ES-I3 (cell line): ENCODE results near the gene CORO2B.
"Not testable (repeated sequence)": the region's sequence is repeated elsewhere in the genome, so short reads cannot be mapped to it uniquely, and the experiment has no call there.

ENCODE experiments used
- H3K36me3 ChIP-seq: 2 replicates; pipeline ENCODE4 v1.6.1; 2013; ENCODE audit warnings: mild to moderate bottlenecking, low read length, control low read depth, moderate library complexity; ENCODE audit not compliant: insufficient read depth
- H3K4me1 ChIP-seq: 2 replicates; pipeline ENCODE4 v1.6.1; 2013; ENCODE audit warnings: mild to moderate bottlenecking, control low read depth, low read length; ENCODE audit not compliant: insufficient read depth
- H3K9ac ChIP-seq: 2 replicates; pipeline ENCODE4 v1.6.1; 2013; ENCODE audit warnings: low read depth, mild to moderate bottlenecking, low read length, moderate library complexity
- H3K9me3 ChIP-seq: 2 replicates; pipeline ENCODE4 v1.6.1; 2013; ENCODE audit warnings: mild to moderate bottlenecking, low read length, moderate library complexity; ENCODE audit not compliant: control insufficient read depth, insufficient read depth

CORO2B gene

DNA sequence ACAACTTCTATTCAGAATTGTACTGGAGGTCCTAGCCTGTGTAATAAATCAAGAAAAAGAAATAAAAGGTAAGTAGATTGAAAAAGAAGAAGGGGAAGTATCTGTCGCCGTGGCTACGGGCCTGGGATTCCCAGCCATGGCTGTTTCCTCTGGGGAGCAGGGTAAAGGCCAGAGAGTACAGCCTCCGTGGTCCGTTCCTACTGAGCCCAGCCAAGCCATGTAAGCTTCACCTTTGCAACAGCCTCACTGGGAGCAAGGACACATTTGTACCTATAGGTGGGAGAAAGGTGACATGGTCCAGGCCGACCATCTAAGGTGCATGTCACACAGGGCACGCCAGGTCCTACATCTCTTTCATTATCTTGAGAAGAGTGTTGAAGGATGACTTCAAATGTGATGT is 170.6 kb downstream of the CORO2B start:
- Histone ChIP-seq H3K36me3 (no peaks in the 10 kb centered on the region), H3K9ac (no peak overlapping the region), H3K4me1 (no peaks in the 10 kb centered on the region), H3K9me3 (no peaks in the 10 kb centered on the region)

DNA sequence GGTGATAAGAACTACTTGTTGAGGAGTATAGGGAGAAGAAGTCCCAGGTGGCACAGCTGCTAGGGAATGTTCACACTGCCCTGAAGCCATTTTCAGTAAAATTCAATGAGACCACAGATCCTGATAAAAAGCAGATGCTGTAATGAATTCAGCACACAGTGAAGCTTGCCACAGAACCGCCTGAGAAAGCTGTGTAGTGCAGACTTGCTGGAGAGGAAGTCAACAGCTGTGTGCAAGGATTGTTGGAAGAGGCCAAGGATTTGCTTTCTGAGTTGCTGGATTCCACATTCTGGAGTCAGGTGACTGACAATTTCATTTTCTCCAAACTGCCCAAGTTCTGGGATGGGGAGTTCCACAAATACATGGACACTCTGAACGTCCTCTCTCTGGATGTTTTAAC is 171.0 kb downstream of the CORO2B start:
- Histone ChIP-seq H3K9me3 (no peaks in the 10 kb centered on the region), H3K4me1 (no peaks in the 10 kb centered on the region), H3K36me3 (no peaks in the 10 kb centered on the region), H3K9ac (no peak overlapping the region)

DNA sequence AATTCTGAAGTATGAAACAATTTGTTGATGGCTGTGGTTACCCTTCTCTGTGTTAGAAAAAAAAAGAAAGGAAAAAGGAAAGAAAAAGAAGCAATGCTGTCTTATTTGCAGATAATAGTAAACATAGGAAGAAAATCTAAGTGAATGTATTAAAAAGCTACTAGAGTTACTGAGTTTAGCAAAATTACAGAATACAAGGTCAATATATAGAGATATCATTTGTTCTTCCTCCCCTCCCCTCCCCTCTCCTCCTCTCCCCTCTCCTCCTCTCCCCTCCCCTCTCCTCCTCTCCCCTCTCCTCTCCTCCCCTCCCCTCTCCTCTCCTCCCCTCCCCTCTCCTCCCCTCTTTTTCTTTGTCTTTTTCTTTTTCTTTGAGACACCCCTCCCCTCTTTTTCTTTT is 172.8 kb downstream of the CORO2B start:
- no peak overlapping the region for H3K9ac ChIP-seq
- no peaks in the 10 kb centered on the region for H3K36me3 ChIP-seq
- H3K4me1 ChIP-seq: no peaks in the 10 kb centered on the region
- no peaks in the 10 kb centered on the region for H3K9me3 ChIP-seq

DNA sequence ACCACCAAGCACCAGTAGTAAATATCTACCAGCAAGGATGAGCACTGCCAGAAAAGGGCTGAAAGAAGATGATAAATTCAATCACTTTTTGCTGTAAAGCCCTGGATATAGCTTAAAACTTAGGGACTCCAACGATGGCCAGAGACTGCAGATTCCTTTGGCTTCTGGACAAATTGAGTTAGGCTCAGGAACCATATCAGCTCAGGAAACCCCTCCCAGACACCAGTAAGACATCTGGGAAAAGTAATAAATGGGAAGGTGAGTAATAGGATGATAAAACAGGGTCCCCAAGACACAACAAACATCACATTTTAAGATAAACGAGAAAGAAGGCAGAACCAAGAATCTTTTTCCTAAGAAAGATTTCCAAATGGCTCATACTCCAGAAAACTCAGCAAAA is 176.9 kb downstream of the CORO2B start:
- H3K9me3 ChIP-seq: no peaks in the 10 kb centered on the region
- no peaks in the 10 kb centered on the region for H3K36me3 ChIP-seq
- no peaks in the 10 kb centered on the region for H3K4me1 ChIP-seq
- no peak overlapping the region for H3K9ac ChIP-seq

DNA sequence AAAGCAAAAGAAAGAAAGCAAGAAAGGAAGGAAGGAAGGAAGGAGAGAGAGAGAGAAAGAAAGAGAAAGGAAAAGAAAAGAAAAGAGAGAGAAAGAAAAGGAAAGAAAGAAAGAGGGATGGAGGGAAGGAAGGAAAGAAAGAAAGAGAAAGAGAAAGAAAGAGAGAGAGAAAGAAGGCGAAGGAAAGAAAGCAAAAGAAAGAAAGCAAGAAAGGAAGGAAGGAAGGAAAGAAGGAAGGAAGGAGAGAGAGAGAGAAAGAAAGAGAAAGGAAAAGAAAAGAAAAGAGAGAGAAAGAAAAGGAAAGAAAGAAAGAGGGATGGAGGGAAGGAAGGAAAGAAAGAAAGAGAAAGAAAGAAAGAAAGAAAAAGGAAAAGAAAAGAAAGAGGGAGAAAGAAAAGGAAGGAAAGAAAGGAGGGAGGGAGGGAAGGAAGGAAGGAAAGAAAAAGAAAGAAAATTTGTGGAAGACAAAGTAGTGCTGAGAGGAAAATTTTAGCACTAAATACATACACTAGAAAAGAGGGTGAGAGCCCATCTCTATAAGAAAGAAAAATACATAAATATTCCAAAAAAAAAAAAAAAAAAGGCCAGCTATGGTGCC is 181.3 kb downstream of the CORO2B start:
- H3K9ac ChIP-seq, H3K9me3 ChIP-seq, H3K36me3 ChIP-seq, H3K4me1 ChIP-seq: not testable (repeated sequence)

DNA sequence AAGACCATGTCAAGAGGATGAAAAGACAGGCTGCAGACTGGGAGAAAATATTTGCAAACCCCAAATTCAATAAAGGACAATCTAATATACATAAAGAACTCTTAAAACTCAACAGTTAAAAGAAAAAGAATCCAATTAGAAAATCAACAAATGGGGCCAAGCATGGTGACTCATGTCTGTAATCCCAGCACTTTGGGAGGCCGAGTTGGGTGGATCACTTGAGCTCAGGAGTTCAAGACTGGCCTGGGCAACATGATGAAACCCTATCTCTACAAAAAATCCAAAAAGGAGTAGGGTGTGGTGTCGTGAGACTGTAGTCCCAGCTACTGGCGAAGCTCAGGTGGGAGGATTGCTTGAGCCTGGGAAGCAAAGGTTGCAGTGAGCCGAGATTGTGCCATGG is 184.3 kb downstream of the CORO2B start:
- H3K36me3 ChIP-seq: no peaks in the 10 kb centered on the region
- H3K4me1 ChIP-seq: no peaks in the 10 kb centered on the region
- H3K9ac ChIP-seq: no peak overlapping the region
- no peaks in the 10 kb centered on the region for H3K9me3 ChIP-seq

DNA sequence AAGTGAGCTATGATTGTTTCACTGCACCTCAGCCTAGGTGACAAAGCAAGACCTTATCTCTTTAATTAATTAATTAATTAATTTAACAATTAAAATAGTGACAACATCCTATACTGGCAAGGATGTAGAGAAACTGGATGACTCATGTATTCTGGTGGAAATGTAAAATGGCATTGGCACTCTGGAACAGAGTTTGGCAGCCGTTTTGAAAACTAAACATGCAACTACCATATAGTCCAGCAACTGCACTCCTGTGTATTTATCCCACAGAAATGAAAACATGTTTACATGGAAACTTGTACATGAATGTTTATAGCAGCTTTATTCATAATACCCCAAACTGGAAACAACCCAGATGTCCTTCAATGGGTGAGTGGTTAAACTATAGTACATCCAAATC is 185.3 kb downstream of the CORO2B start:
- Histone ChIP-seq H3K9ac (no peak overlapping the region), H3K4me1 (no peaks in the 10 kb centered on the region), H3K9me3 (no peaks in the 10 kb centered on the region), H3K36me3 (no peaks in the 10 kb centered on the region)

DNA sequence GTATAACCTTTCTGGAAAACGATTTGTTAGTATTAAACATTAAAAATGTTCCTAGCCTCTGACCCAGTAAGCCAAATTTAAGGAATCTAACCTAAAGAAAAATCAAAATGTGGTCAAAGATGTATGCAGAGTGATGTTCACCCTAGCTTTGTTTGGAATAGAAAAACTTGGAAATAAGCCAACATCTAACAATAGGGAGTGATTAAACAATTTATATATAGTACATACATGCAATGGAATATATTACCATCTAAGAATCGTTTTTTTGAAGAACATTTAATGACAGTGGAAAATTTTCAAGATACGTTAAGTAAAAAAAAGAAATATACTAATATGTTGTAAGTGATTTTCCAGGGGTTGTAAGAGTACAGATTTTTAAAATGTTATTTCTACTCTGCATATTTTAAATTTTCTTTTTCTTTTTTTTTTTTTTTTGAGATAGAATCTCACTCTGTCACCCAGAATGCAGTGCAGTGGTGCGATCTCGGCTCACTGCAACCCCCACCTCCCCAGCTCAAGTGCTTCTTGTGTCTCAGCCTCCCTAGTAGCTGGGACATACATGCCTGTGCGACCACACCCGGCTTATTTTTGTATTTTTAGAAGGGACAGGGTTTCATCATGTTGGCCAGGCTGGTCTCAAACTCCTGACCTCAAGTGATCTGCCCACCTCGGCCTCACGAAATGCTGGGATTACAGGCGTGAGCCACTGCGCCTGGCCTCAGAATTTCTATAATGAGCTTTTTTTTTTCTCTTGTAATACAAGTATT is 187.0 kb downstream of the CORO2B start:
- no peak overlapping the region for H3K9ac ChIP-seq

DNA sequence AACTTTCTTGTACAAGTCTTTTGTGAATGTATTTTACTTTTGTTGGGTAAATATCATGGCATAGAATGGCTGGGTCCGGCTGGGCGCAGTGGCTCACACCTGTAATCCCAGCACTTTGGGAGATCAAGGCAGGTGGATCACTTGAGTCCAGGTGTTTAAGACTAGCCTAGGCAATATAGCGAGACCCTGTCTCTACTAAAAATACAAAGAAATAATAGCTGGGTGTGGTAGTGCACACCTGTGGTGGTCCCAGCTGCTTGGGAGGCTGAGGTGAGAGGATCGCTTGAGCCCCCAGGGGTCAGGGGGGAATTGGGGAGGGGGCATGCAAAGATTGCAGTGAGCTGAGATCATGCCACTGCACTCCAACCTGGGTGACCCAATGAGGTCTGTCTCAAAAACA is 189.0 kb downstream of the CORO2B start:
- H3K4me1 ChIP-seq: no peaks in the 10 kb centered on the region

More for the DNA sequence above, 187.0 kb downstream of the CORO2B start:
- Histone ChIP-seq H3K9me3 (no peaks in the 10 kb centered on the region), H3K36me3 (no peaks in the 10 kb centered on the region), H3K4me1 (no peaks in the 10 kb centered on the region)

DNA sequence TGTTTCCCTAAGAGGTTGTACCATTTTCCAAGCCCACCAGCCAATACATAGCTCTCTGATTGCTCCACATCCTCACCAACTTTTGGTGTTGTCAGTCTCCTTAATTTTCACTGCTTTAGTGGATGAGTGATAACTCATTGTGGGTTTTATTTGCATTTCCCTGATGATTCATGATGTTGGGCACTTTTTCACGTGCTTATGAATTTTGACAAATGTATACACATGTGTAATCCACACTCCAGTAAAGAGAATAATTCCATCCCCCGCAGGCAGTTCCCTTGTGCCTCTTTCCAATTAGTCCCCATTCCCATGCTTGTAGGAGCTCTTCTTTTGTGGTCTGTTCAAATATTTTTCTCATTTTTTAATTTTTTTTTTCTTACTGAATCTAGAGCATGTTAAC is 189.5 kb downstream of the CORO2B start:
- H3K9me3 ChIP-seq: no peaks in the 10 kb centered on the region
- H3K4me1 ChIP-seq: no peaks in the 10 kb centered on the region
- H3K9ac ChIP-seq: no peak overlapping the region
- H3K36me3 ChIP-seq: no peaks in the 10 kb centered on the region

More for the DNA sequence above, 189.0 kb downstream of the CORO2B start:
- Histone ChIP-seq H3K36me3 (no peaks in the 10 kb centered on the region), H3K9me3 (no peaks in the 10 kb centered on the region), H3K9ac (no peak overlapping the region)

DNA sequence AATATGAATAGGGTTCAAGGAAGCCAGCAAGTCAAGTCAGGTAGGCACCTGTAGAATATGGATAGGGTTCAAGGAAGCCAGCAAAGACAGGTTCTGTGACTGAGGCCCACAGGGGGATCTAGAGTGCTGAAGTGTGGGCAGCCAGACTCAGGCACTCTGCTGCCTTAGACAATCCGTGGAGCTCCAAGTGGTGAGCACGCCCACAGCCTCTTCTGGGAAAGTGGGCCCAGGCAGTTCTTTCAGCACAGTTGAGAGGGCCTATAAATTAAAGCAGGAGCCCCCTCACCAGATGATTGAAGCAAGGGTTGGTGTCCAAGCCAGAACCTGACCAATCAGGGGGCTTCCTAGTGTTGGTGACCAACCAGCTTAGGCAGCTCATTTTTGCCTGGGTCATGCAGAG is 190.9 kb downstream of the CORO2B start:
- no peaks in the 10 kb centered on the region for H3K36me3 ChIP-seq
- H3K9ac ChIP-seq: no peak overlapping the region
- no peaks in the 10 kb centered on the region for H3K4me1 ChIP-seq
- H3K9me3 ChIP-seq: no peaks in the 10 kb centered on the region

DNA sequence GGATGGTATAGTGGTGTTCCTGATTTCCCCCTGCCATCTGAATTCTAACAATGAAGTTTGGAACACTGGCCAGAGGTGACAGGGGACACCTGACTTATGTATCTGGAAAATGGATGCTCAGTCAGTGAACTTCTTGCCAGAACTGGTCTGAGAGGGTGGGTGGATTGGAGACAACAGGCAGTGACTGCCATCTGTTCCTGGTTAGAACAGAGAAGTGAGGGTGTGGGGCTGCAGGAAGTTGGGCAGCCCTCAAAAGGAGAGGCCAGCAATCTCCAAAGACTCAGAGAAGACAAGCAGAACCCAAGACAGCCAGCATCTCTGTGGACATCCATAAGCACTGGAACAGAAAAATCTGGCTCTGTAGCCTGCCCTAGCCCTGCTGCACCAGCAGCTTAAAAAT is 191.4 kb downstream of the CORO2B start:
- no peaks in the 10 kb centered on the region for H3K9me3 ChIP-seq
- H3K36me3 ChIP-seq: no peaks in the 10 kb centered on the region

DNA sequence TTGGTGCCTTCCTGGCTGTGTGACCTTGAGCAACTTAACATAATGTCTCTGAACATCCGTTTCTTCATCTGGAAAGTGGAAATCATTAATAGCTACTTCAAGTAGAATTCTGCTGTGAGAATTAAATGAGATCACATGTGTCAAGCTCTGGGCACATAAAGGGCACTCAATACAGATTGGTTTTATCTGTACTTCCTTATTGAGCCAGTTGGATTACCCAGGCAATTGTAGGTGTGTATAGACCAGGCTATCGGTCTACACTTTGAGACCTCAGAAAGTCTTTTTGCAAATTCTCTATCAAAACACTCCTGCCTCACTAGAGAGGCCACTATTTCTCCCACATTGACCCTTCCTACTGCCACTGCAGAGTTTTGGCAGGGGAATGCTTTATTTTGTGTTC is 194.2 kb downstream of the CORO2B start:
- H3K9ac ChIP-seq: no peak overlapping the region
- H3K4me1 ChIP-seq: no peaks in the 10 kb centered on the region
- H3K9me3 ChIP-seq: no peaks in the 10 kb centered on the region

More for the DNA sequence above, 191.4 kb downstream of the CORO2B start:
- no peaks in the 10 kb centered on the region for H3K4me1 ChIP-seq
- no peak overlapping the region for H3K9ac ChIP-seq

DNA sequence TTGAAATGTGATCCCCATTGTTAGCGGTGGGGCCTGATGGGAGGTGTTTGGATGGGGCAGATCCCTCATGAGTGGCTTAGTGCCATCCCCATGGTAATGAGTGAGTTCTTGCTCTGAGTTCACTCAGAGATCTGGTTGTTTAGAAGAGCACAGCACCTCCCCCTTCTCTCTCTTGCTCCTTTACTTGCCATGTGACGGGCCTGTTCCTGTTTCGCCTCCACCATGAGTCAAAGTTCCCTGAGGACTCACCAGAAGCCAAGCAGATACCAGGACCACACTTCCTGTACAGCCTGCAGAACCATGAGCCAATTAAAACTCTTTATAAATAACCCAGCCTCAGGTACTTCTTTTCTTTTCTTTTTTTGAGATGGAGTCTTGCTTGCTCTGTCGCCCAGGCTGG is 195.3 kb downstream of the CORO2B start:
- Histone ChIP-seq H3K9me3 (no peaks in the 10 kb centered on the region), H3K9ac (no peak overlapping the region), H3K36me3 (no peaks in the 10 kb centered on the region; the same call in 1 of the 2 replicates), H3K4me1 (no peaks in the 10 kb centered on the region)

More for the DNA sequence above, 194.2 kb downstream of the CORO2B start:
- no peaks in the 10 kb centered on the region for H3K36me3 ChIP-seq

DNA sequence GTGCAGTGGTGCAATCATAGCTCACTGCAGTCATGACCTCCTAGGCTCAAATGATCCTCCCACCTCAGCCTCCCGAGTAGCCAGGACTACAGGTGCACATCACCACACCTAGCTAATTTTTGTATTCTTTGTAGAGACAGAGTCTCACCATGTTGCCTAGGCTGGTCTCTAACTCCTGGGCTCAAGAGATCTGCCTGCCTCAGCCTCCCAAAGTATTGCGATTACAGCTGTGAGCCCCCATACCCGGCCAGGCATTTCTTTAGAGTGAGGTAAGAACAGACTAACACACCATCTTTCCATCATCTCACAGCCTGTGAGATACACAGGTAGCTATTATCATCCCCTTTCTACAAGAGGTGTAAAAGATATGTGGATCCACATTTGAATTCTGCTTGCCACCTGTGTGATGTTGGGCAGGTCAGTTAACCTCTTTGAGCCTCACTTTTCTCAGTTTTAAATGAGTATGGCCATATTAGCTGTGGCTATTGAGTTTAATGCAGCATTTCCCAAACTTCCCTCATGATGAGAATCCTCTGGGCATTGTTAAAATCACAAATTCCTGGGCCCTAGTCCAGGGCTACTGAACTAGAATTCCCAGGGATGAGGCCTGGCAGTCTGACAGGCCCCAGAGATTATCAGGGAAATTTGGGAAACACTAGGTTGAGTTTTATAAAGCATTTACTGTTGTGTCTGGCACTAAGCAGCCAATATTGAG is 195.9 kb downstream of the CORO2B start:
- Histone ChIP-seq H3K36me3 (peaks cover 3% of the 10 kb centered on the region; the same call in 1 of the 2 replicates), H3K4me1 (no peaks in the 10 kb centered on the region), H3K9me3 (no peaks in the 10 kb centered on the region), H3K9ac (no peak overlapping the region)
